Measurements from ENCODE around the gene RAPGEF5. TPM values are rescaled to one million over a fixed set of nuclear protein-coding genes. Genes with fewer than 3 reads are reported as not detected.

Gene RAPGEF5
- total and polyA plus RNA-seq, 10 of the 15 experiments (the other 5 are each of a cell fraction or from before 2014, with no cell fraction given): 0.38 to 4.0 (median 1.6) TPM; not detected in 1

GRCh38 chr7:22287412-22287811, 69.5 kb downstream of the RAPGEF5 start:
- H3K9me3 ChIP-seq (replicated peaks; ENCODE audit: control insufficient read depth, insufficient read depth, low read length): no peaks in the 10 kb centered on the region
- no peaks in the 10 kb centered on the region for H3K36me3 ChIP-seq (ENCODE audit: control insufficient read depth in 2 of 2, insufficient read depth in 2 of 2, low read length in 1 of 2)
- H3K9ac ChIP-seq (ENCODE audit: control insufficient read depth, insufficient read depth, low read length): no peak overlapping the region
- no TSS peak for BruUV-seq (replicated peaks)
- ChIA-PET SMC1A (ENCODE audit: uncharacterized antibody, unreplicated experiment) (no interaction called here), CTCF (no interaction called here), POLR2A (no interaction called here), RAD21 (ENCODE audit: unreplicated experiment) (no interaction called here)
- no peaks in the 10 kb centered on the region for H4K20me1 ChIP-seq (ENCODE audit: control insufficient read depth, insufficient read depth)
- in situ Hi-C loops (cut with MboI): no loop called here
- no peak overlapping the region for H3K4me3 ChIP-seq
- ATAC-seq (no peak), DNase-seq (ENCODE audit: low read depth, low spot score) (no peak), FAIRE-seq (no peak)
- no peak overlapping the region for H3K27ac ChIP-seq (ENCODE audit: control insufficient read depth, insufficient read depth)
- intact Hi-C loops (cut with micrococcal nuclease; ENCODE audit: unreplicated experiment): no loop called here
- no peaks in the 10 kb centered on the region for H3K4me1 ChIP-seq (ENCODE audit: control insufficient read depth, insufficient read depth, low read length)
- 0% methylated on average over 2 of the region's 2 CpGs for WGBS (ENCODE audit: insufficient coverage, insufficient replicate concordance, low lambda C conversion rate, missing lambda C conversion rate)
- TF ChIP-seq POLR2AphosphoS5 (IDR thresholded peaks at IDR 0.05; ENCODE audit: low read length) (no peak), SPI1 (IDR thresholded peaks at IDR 0.05; ENCODE audit: borderline replicate concordance, insufficient read depth, low read depth, low read length) (peak; percentile 6; the same call in 1 of the 2 replicates)
- H3K27me3 ChIP-seq (replicated peaks in 1 of 2; ENCODE audit: control insufficient read depth in 2 of 2, insufficient read depth in 2 of 2, low read length in 1 of 2): no peaks in the 10 kb centered on the region
- no peak overlapping the region for H2AFZ ChIP-seq (ENCODE audit: control insufficient read depth, low read depth, low read length)
- H3K79me2 ChIP-seq (ENCODE audit: control insufficient read depth, insufficient read depth, low read length): no peaks in the 10 kb centered on the region
- H3K4me2 ChIP-seq (ENCODE audit: control insufficient read depth, insufficient read depth): no peak overlapping the region

GRCh38 chr7:22286436-22286835, 70.5 kb downstream of the RAPGEF5 start:
- FAIRE-seq (no peak), ATAC-seq (no peak), DNase-seq (ENCODE audit: low read depth, low spot score) (no peak)
- H3K27ac ChIP-seq (ENCODE audit: control insufficient read depth, insufficient read depth): no peak overlapping the region
- H3K27me3 ChIP-seq (replicated peaks in 1 of 2; ENCODE audit: control insufficient read depth in 2 of 2, insufficient read depth in 2 of 2, low read length in 1 of 2): no peaks in the 10 kb centered on the region
- TF ChIP-seq KAT2A (conservative IDR thresholded peaks at IDR 0.05; ENCODE audit: control insufficient read depth, low read depth, low read length): no peak
- H3K9me3 ChIP-seq (replicated peaks; ENCODE audit: control insufficient read depth, insufficient read depth, low read length): no peaks in the 10 kb centered on the region
- RAD21 ChIA-PET (ENCODE audit: unreplicated experiment): no interaction called here
- POLR2A ChIA-PET: interaction anchor here (0.7 kb wide), 1 partner anchor 49 kb away, joined by 4 read pairs; no protein-coding TSS in a partner anchor
- H3K4me2 ChIP-seq (ENCODE audit: control insufficient read depth, insufficient read depth): no peak overlapping the region
- no peak overlapping the region for H2AFZ ChIP-seq (ENCODE audit: control insufficient read depth, low read depth, low read length)
- H3K4me3 ChIP-seq: no peak overlapping the region
- in situ Hi-C loops (cut with MboI) (no loop called here), intact Hi-C loops (cut with micrococcal nuclease; ENCODE audit: unreplicated experiment) (no loop called here)
- H3K79me2 ChIP-seq (ENCODE audit: control insufficient read depth, insufficient read depth, low read length): no peaks in the 10 kb centered on the region
- SMC1A ChIA-PET (ENCODE audit: uncharacterized antibody, unreplicated experiment): no interaction called here
- WGBS (ENCODE audit: insufficient coverage, insufficient replicate concordance, low lambda C conversion rate, missing lambda C conversion rate): 0% methylated on average over 2 of the region's 2 CpGs
- H3K9ac ChIP-seq (ENCODE audit: control insufficient read depth, insufficient read depth, low read length): no peak overlapping the region
- H3K36me3 ChIP-seq (ENCODE audit: control insufficient read depth in 2 of 2, insufficient read depth in 2 of 2, low read length in 1 of 2): no peaks in the 10 kb centered on the region
- CTCF ChIA-PET: no interaction called here
- no peaks in the 10 kb centered on the region for H4K20me1 ChIP-seq (ENCODE audit: control insufficient read depth, insufficient read depth)
- BruUV-seq (replicated peaks): no TSS peak
- no peaks in the 10 kb centered on the region for H3K4me1 ChIP-seq (ENCODE audit: control insufficient read depth, insufficient read depth, low read length)

Measured in GM12878 (cell line).